Measurements from ENCODE around the gene TTC7B.

- TF ChIP-seq, protein P1, sequence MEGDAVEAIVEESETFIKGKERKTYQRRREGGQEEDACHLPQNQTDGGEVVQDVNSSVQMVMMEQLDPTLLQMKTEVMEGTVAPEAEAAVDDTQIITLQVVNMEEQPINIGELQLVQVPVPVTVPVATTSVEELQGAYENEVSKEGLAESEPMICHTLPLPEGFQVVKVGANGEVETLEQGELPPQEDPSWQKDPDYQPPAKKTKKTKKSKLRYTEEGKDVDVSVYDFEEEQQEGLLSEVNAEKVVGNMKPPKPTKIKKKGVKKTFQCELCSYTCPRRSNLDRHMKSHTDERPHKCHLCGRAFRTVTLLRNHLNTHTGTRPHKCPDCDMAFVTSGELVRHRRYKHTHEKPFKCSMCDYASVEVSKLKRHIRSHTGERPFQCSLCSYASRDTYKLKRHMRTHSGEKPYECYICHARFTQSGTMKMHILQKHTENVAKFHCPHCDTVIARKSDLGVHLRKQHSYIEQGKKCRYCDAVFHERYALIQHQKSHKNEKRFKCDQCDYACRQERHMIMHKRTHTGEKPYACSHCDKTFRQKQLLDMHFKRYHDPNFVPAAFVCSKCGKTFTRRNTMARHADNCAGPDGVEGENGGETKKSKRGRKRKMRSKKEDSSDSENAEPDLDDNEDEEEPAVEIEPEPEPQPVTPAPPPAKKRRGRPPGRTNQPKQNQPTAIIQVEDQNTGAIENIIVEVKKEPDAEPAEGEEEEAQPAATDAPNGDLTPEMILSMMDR (conservative IDR thresholded peaks at IDR 0.05 in 1 of 2, IDR thresholded peaks at IDR 0.05 in 1 of 2; ENCODE audit: low read depth in 1 of 2, low read length in 2 of 2): no peak
- no peak for TF ChIP-seq EZH2 (IDR thresholded peaks at IDR 0.05; ENCODE audit: low read length, missing control alignments)
These were observed 134.3 kb downstream of the TTC7B start for GRCh38 chr14:90681929-90682328.

All from fibroblast of lung (primary cell).